ENCODE data around the gene DTL.

The DTL gene

GRCh38 chr1:212109728-212110127 is 74.2 kb downstream of the DTL start:
- Histone ChIP-seq H3K4me2 (ENCODE audit: low read depth, low read length, poor library complexity, severe bottlenecking) (no peak overlapping the region), H3K9ac (ENCODE audit: low read length) (no peak overlapping the region), H3K4me3 (ENCODE audit: insufficient read depth, low read length, poor library complexity, severe bottlenecking) (no peak overlapping the region), H3F3A (ENCODE audit: insufficient read depth) (no peaks in the 10 kb centered on the region), H3K9me2 (replicated peaks; ENCODE audit: insufficient read depth, low read length) (no peaks in the 10 kb centered on the region), H3K27ac (ENCODE audit: low read depth, low read length) (no peak overlapping the region), H3K27me3 (ENCODE audit: low read length) (no peaks in the 10 kb centered on the region), H2AFZ (ENCODE audit: low read depth, low read length, severe bottlenecking) (no peak overlapping the region), H3K36me3 (ENCODE audit: low read length) (0 out of 2 replicates have a peak, but pooled peaks cover 10% of the 10 kb centered on the region), H4K20me1 (ENCODE audit: low read depth, low read length) (no peaks in the 10 kb centered on the region), H3K9me3 (ENCODE audit: insufficient read depth, low read length) (no peaks in the 10 kb centered on the region), H3K79me2 (ENCODE audit: insufficient read depth, low read length) (no peaks in the 10 kb centered on the region)
- TF ChIP-seq EZH2phosphoT487 (conservative IDR thresholded peaks at IDR 0.05; ENCODE audit: low read length), result no peak
- TF ChIP-seq CTCF (IDR thresholded peaks at IDR 0.05; ENCODE audit: insufficient read depth, low read length, poor library complexity, severe bottlenecking), result no peak

GRCh38 chr1:212110617-212111016 is 75.1 kb downstream of the DTL start:
- H2AFZ ChIP-seq (ENCODE audit: low read depth, low read length, severe bottlenecking), result no peak overlapping the region
- no peaks in the 10 kb centered on the region for H3K9me3 ChIP-seq (ENCODE audit: insufficient read depth, low read length)
- no peaks in the 10 kb centered on the region for H3K9me2 ChIP-seq (replicated peaks; ENCODE audit: insufficient read depth, low read length)
- H3K36me3 ChIP-seq (ENCODE audit: low read length), result 0 out of 2 replicates have a peak, but pooled peaks cover 9% of the 10 kb centered on the region
- H3K27ac ChIP-seq (ENCODE audit: low read depth, low read length), result no peak overlapping the region
- no peaks in the 10 kb centered on the region for H3K79me2 ChIP-seq (ENCODE audit: insufficient read depth, low read length)
- TF ChIP-seq CTCF (IDR thresholded peaks at IDR 0.05; ENCODE audit: insufficient read depth, low read length, poor library complexity, severe bottlenecking) (no peak), EZH2phosphoT487 (conservative IDR thresholded peaks at IDR 0.05; ENCODE audit: low read length) (no peak)
- no peaks in the 10 kb centered on the region for H3K27me3 ChIP-seq (ENCODE audit: low read length)
- no peaks in the 10 kb centered on the region for H3F3A ChIP-seq (ENCODE audit: insufficient read depth)
- no peak overlapping the region for H3K4me2 ChIP-seq (ENCODE audit: low read depth, low read length, poor library complexity, severe bottlenecking)
- no peak overlapping the region for H3K4me3 ChIP-seq (ENCODE audit: insufficient read depth, low read length, poor library complexity, severe bottlenecking)
- no peak overlapping the region for H3K9ac ChIP-seq (ENCODE audit: low read length)
- no peaks in the 10 kb centered on the region for H4K20me1 ChIP-seq (ENCODE audit: low read depth, low read length)

- TF ChIP-seq EZH2phosphoT487 (conservative IDR thresholded peaks at IDR 0.05; ENCODE audit: low read length), result no peak
- no peak for TF ChIP-seq CTCF (IDR thresholded peaks at IDR 0.05; ENCODE audit: insufficient read depth, low read length, poor library complexity, severe bottlenecking)
- Histone ChIP-seq H3K27ac (ENCODE audit: low read depth, low read length) (no peak overlapping the region), H2AFZ (ENCODE audit: low read depth, low read length, severe bottlenecking) (no peak overlapping the region), H3K4me3 (ENCODE audit: insufficient read depth, low read length, poor library complexity, severe bottlenecking) (no peak overlapping the region), H3K9me2 (replicated peaks; ENCODE audit: insufficient read depth, low read length) (no peaks in the 10 kb centered on the region), H3K9ac (ENCODE audit: low read length) (no peak overlapping the region), H3K4me2 (ENCODE audit: low read depth, low read length, poor library complexity, severe bottlenecking) (no peak overlapping the region), H3K36me3 (ENCODE audit: low read length) (0 out of 2 replicates have a peak, but pooled peaks cover 6% of the 10 kb centered on the region), H3F3A (ENCODE audit: insufficient read depth) (no peaks in the 10 kb centered on the region), H3K9me3 (ENCODE audit: insufficient read depth, low read length) (no peaks in the 10 kb centered on the region), H4K20me1 (ENCODE audit: low read depth, low read length) (no peaks in the 10 kb centered on the region), H3K27me3 (ENCODE audit: low read length) (no peaks in the 10 kb centered on the region), H3K79me2 (ENCODE audit: insufficient read depth, low read length) (no peaks in the 10 kb centered on the region)
These were observed 76.0 kb downstream of the DTL start for GRCh38 chr1:212111536-212111935.

Measured in SU-DHL-6 (cell line).